ENCODE measurements around the gene TREH.

GRCh38 chr11:118638726-118639125 lies 40.7 kb downstream of the TREH start:
- TF ChIP-seq CTCF (conservative IDR thresholded peaks at IDR 0.05; ENCODE audit: low read length) (no peak), EZH2phosphoT487 (IDR thresholded peaks at IDR 0.05; ENCODE audit: borderline replicate concordance) (no peak)

Data from Loucy (cell line).